CD4-positive, alpha-beta T cell treated with Interleukin-10 for 1 hour (primary cell): ENCODE measurements around the gene VPS35.
"Not testable (repeated sequence)": the region's sequence is repeated elsewhere in the genome, so short reads cannot be mapped to it uniquely, and the experiment has no call there.

Source experiments
- DNase-seq: peaks from one replicate; pipeline ENCODE4 v3.0.0-alpha.2; 2020

VPS35 gene

DNA sequence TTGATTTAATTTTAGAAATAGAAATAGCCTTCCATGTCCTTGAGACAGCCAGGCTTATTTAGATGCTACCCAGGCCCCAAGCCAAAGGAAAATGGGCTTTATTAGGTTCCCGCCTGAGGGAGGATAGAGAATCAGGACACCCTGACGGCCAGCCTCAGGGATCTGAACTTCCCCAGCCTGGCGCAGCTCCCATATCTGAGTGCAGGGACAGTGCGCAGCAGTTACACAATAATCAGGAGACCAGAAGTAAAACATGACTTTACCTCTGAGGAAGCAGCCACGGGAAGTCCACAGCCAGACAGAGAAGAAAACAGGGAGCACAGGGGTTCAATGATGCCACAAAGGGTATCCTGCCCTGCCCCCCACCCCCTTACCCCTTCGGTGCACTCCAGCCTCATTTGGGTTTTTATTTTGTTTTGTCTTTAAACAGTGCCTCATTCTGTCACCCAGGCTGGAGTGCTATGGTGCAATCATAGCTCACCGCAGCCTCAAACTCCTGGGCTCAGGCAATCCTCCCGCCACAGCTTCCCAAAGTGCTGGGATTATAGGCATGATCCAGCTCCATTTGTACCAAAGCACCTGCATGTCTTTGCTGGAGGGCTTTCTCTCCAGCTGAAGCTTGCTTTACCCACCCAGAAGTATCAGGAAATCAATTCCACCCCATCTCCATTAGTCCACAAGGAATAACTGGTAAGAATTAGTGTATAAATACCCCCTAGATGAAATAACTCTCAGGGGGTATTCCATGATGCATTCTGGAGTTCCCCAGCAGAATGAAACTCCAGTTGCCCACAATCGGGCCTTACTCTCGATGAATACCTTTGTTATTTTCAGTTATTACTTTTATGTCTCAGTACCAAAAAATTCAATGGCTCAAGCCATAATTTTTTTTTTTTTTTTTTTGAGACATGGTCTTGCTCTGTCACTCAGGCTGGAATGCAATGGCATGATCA lies 22.4 kb upstream of the VPS35 start:
- DNase-seq: no peak

DNA sequence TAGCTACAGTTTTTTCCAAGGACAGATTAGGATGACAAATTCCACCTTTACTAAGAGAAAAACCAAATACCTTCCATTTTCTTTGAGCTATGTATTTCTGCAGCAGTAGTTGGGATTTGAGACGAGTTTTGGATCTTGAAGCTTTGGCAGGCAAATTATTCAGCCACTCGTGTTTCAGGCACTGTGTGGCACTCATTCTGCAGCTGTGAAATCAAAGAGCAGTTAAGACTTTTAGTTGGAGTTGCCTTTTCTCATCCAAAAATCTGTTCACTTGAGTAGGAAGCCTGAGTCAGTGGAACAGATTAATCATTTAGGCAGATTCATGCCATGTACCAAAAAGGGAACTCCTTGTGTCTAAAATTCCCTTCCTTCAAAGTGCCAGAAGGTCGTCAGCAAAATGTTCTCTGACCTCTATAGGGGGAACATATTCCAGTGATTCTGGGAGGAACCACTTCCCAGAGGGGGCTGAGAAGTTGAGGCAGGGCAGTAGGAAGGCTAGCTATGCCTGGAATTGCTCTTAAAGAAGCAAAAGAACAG lies 20.6 kb upstream of the VPS35 start:
- DNase-seq: no peak

DNA sequence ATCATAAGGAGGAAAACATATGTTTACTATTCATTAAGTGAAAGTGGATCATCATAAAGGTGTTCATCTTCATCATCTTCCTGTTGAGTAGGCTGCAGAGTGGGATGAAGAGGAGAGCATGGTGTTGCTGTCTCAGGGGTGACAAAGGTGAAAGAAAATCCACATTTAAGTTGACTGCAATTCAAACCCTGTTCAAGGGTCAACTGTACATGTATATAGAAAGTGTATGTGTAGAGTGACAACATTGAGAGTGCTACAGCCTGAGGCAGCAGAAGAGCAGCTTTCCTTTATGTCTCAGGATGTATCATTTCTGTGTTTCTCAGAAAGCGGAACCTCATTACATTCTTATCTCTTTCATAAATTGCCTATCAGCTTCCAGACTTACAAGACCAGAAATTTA lies 17.7 kb upstream of the VPS35 start:
- DNase-seq: no peak

DNA sequence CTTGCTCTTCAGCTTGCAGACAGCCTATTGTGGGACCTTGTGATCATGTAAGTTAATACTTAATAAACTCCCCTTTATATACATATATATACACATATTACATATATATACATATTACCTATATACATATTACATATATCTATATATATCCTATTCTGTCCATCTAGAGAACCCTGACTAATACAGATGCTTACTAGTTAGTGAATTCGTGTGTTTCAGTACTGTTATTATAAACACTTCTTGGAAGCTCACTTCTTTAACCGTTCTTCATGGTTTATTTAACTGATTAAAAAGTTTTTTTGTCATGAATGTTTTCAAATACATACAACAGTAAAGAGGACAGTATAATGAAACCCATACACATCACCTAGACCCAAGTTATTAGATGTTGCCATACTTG lies 13.1 kb upstream of the VPS35 start:
- no peak for DNase-seq

DNA sequence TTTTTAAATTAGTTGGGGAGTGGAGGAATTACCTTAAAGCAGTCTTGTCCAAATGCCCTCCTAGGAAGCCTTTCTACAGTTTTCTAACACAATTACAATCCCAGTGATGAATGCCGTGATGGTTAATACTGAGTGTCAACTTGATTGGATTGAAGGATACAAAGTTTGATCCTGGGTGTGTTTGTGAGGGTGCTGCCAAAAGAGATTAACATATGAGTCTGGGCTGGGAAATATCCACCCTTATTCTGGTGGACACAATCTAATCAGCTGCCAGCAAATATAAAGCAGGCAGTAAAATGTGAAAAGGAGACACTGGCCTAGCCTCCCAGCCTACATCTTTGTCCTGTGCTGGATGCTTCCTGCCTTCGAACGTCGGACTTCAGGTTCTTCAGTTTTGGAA lies 12.6 kb upstream of the VPS35 start:
- DNase-seq: no peak

DNA sequence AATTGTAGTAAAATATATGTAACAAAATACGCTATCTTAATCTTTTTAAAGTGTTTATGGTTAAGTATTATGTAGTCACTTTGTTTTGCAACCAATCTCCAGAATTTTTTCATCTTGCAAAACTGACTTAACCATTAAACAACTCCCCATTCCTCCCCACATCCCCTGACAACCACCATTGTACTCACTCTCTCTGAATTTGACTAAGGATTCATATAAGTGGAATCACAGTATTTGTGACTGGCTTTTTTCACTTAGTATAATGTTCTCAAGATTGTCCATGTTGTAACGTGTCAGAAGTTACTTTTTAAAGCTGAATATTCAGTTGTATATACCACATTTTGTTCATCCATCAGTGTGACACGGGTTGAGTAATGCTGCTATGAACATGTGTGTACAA lies 11.1 kb upstream of the VPS35 start:
- DNase-seq: no peak

DNA sequence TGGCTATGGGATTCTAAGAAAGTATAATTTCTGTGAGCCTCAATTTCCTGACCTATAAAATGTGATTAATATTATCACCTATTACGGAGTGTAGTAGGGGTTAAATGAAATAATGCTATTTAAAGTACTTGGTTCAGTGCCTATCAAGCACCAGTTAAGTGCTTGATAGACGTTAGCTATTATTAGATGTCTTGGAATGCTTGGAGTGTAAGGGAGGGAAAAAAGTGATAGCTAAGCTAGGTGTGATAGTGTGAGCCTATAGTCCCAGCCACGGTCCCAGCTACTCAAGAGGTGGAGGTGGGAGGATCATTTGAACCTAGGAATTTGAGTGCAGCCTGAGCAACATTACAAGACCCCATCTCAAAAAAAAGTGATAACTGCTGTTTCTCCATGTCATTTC lies 8.0 kb upstream of the VPS35 start:
- DNase-seq: no peak

DNA sequence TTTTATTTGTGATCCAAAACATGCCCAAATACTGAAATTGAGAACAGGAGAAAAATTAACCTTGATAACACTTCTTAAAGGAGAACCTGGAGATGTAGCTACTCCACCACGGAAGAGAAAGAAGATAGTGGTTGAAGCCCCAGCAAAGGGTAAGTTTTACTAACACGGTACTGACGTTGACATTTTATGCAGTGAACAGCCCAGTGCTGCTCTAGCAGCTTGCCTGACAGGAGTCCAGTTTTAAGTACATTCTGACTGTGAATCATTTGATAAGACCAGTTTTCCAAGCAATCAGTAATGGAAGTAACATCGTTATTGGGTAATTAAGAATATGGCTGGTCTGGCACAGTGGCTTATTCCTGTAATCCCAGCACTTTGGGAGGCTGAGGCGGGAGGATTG lies 7.0 kb upstream of the VPS35 start:
- DNase-seq: no peak

DNA sequence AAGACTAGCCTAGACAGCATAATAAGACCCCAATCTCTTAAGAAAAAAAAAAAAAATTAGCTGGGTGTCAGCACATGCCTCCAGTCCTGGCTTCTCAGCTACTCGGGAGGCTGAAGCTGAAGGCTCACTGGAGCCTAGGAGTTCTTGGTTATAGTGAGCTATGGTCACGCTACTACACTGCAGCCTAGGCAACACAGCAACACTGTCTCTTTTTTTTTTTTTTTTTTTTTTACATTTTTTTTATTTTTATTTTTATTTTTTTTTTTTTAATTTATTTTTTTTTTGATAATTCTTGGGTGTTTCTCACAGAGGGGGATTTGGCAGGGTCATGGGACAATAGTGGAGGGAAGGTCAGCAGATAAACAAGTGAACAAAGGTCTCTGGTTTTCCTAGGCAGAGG lies 4.6 kb upstream of the VPS35 start:
- no peak for DNase-seq

DNA sequence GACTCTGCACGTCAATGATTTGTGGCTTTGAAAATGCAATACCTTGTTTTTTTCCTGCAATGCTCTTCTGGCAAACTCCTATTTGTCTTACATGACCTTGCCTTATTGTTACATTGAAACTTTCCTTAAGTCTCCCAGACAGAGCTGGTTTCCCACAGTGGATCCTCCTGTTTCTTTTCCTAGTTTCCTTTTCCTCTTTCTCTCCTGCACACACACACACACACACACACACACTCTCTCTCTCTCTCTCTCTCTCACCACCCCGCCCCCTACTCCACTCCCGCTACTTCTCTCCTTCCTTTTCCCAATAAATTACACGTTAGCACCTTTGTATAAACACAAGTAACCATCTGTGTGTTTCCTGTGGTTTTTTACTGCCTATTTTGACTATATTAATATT lies 2.7 kb upstream of the VPS35 start:
- DNase-seq: no peak

DNA sequence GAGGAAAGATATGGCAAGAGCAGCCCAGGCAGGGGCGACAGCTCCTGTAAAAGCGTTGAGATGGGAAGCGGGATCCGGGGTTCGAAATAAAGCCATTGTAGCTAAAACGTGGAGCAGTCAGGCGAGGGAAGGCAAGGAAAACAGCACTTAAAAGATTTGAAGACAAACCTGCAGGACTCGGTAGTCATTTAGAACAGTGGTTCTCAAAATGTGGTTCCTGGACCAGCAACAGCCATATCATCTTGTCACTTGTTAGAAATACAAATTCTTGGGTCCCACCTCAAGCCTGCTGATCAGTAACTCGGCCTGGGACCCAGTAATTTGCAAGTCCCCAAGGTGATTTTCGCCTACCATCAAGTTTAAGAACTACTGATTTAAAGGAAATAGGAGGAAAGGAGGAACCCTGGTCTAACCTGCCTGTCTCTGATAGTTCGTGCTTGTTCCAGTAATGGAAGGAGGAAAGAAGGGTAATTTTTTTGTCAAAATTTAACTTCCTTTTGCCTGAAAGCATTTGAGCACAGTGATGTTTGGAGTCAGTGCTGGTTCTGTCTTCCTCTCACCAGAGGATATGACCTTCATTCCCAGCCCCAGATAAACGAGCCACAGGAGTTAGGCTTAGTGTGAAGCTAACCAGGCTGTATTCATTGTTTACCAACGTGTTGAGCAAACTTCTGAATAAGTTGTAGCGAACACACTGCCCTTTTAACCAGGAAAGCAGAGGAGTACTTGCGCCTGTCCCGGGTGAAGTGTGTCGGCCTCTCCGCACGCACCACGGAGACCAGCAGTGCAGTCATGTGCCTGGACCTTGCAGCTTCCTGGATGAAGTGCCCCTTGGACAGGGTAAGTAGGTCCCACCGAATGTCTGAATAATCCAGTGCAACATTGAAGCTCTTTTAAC lies 1.6 kb upstream of the VPS35 start:
- DNase-seq: no peak

DNA sequence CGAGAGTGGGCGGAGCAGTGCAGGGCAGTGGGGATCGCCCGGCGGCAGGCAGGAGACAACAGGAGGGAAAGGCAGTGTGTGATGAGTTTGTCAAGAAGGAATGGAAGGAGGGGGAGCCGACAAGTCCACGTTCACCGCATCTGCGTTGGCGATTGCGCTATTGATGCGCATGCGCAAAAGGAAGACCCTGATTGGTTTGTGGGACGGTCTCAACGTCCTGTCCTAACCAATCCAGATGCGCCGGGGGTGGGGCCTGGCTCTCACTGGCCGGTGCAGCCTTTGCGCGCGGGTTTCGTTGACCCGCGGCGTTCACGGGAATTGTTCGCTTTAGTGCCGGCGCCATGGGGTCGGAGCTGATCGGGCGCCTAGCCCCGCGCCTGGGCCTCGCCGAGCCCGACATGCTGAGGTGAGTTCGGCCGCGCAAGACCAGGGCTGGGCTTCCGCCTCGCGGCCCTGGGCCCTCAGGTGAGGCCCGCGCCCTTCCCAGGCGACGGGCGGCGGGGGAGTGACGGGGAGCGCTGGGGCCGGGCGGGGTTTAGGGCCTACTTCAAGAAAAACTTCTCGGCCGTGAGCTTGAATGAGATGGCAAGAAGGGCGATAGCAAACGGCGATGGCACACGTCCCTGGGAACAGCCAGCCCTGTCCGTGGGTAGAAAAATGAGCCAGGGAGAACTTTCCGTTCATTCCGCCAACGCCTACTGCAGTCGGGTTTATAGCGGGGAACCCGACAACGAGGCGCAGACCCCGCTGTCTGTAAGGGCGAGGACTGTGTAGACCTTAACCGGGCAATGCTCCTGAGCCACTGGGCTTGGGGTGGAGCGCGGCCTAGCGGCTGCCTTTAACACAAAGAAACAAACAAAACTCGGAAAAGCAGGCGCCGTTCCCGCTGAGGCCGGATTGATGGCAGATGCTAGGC lies 645 bp upstream of the VPS35 start, which contains the start of gene ORC6:
TSS of gene ORC6 (plus strand) at position 295 of the 916 bp plus-strand sequence. CDS start at position 342, 47 bp downstream.
- peak; percentile 96 for DNase-seq

DNA sequence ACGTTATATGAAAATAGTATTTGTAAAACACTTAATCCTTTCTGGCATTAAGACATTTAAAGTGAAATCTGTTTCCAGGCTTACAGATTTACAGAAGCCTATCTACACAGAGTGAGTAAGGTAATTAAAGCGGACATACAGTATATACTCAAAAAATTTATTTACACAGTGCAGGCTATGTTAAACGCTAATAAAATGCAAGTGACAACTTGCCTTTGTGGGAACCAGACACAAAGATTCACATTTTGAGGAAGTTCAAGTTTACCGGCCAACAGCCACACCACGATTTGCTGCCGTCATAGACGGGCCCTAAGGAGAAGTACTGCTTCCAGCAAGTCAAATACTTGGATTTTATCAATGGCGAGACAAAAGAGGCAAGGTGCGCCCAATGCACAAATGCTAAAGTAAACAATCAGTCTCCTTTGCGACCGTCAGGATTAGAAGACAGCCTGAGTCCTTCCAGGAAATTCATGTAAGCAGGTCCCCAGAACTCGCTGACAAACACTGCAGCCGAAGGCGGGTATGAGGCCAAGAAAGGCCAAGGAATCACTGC lies 801 bp downstream of the VPS35 start:
- no peak for DNase-seq

DNA sequence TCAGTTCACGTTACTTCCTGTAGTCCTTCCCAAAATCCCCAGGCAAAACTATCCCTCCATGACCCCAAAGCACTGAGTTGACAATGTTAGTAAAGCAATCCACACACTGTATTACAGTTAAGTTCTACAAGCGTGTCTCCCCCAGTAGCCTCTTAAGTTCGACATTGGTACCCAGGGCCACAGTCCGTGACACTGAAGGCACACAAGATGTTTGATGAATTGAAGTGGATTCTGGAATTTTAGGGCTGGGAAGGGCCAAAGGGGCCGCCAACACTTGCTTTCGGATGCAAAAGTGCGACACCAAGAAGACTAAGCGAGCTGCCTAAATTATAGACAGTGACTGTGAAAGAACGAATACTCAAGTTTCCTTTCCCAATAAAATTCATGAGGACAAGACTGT lies 1.5 kb downstream of the VPS35 start:
- no peak for DNase-seq

DNA sequence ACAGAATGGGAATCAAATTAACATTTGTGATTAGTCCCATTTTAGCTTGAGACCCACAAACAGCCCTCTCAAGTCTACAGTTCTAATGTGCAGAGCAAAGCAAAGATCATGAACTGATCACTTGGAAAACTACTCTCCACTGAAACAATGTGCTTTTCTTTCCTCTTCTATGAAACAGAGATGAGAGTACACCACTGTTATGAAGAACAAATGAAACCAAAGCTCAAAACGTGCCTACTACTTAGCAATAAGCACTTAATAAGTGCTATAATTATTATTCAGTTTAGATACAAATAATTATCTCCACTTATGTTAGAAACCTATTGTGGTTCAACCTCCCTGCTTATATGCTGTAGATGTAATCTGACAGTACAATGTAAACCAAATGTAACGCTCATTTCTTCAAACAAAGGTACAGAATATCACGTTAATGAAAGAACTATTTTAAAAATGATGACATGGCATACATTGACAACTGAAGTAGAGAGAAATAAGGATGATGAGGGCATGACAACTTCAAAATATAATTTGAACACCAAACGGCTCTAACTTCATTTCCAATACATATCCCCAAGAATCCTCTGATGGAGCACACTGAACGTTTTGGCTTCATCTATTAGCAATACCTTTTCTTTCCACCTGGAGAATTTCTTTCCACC lies 2.0 kb downstream of the VPS35 start:
- DNase-seq: no peak

DNA sequence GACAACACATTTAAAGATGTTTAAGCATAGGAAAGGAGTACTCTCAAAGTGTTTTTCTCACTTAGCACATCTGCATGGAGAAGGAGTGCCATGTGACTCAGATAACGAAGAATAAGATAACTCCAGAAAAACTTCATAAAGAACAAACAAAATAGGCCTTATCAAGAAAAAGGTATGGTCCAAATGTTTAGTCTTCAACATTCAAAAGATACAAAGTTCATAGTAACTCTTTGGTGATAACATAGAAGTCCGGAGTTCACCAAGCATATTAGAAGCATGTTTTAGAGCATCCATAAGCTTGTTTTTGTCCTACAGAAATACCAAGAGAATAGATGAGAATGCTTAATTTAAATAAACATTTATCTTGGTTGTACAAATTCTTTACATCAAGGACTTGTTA lies 7.1 kb downstream of the VPS35 start:
- not testable (repeated sequence) for DNase-seq

DNA sequence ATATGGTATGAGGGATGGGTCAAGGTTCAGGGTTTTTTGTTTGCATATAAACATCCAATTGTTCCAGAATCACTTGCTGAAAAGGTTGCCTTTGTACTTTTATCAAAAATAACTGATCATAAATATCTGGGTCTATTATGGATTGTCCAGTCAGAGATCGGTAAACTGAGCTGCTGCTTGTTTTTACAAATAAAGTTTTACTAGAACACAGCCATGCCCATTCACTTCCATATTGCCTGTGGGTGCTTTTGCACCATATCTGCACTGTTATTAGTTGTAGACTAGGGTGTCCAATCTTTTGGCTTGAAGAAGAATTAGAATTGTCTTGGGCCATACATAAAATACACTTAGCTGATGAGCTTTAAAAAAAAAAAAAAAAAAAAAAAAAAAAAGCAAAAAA lies 11.0 kb downstream of the VPS35 start:
- DNase-seq: not testable (repeated sequence)

DNA sequence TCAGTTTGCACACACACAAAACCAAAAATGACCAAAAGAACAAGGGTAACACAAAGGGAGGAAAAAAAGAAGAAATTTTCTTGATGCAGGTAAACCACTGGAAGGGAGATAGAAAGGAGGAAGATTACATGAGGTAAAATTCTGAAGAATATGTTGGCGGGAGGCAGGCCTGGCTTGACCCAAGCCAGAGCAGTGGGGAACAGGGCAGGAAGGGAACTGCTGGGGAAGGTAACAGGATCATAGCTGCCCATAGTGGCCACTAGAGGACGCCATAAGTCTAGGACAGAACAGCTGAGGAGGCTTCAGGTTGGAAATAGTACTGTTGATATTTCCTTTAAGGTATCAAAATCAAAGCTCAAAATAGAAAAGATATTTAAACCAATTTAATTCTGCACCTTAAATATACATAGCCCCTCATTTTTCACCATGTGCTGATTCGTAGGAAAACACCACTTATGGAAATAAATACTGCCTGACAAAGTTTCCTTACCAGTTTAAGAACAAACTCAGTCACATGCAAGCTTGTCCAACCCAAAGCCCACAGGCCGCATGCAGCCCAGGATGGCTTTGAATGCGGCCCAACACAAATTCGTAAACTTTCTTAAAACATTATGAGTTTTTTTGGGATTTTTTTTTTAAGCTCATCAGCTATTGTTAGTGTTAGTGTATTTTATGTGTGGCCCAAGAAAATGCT lies 15.5 kb downstream of the VPS35 start:
- peak; percentile 67 for DNase-seq

DNA sequence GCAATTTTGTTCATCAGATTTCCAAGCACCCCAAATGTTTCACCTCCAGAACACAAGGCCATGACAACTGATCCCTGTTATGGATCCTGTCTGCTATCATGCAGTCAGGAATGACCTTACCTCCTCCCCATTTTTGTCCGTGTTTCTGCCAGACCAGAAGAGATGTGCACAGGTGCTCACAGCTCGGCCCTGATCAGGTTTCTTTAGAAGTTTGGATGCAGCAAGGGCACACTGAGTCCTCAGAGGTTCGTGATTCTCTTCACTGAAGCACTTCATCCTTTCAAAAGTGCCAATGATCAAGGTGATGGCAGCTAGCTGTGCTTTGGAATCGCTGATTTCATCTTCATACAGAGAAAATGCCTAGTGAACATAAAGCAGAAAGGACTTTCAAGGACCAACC lies 26.9 kb downstream of the VPS35 start:
- no peak for DNase-seq

DNA sequence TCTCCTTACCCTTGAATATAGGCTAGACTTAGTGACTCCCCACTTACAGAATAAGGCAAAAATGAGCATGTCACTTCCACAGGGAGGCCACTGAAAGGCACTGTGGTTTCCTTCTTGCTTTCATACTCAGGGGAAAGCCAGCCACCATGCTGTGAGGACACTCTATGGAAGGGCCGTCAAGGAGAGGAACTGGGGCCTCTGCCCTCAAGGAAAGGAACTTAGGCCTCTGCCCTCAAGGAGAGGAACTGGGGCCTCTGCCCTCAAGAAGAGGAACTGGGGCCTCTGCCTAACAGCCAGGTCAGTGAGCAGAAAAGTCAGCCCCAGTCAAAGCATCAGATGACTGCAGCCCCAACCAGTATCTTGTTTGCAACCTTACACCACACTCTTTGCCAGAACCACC lies 30.1 kb downstream of the VPS35 start:
- peak; percentile 34 for DNase-seq

DNA sequence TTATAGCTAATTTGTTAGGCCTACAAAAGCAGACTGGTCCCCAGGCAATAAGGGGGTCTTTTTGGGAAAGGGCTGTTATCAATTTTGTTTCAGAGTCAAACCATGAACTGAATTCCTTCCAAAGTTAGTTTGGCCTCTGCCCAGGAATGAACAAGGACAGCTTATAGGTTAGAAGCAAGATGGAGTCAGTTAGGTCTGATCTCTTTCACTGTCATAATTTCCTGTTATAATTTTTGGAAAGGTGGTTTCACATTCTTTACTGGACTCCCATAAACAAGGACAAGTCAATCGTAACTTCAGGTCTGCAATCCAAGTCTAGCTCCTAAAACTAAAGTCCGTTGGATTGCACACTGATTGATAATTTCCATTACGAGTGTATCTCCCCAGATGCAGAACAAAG lies 37.7 kb downstream of the VPS35 start:
- DNase-seq: no peak
